ENCODE data around the gene PSD. TPM values are rescaled to one million over a fixed set of nuclear protein-coding genes. Genes with fewer than 3 reads are reported as not detected.

Gene PSD
- total RNA-seq, 1 experiment from 2014 or later: 2.4 TPM

DNA sequence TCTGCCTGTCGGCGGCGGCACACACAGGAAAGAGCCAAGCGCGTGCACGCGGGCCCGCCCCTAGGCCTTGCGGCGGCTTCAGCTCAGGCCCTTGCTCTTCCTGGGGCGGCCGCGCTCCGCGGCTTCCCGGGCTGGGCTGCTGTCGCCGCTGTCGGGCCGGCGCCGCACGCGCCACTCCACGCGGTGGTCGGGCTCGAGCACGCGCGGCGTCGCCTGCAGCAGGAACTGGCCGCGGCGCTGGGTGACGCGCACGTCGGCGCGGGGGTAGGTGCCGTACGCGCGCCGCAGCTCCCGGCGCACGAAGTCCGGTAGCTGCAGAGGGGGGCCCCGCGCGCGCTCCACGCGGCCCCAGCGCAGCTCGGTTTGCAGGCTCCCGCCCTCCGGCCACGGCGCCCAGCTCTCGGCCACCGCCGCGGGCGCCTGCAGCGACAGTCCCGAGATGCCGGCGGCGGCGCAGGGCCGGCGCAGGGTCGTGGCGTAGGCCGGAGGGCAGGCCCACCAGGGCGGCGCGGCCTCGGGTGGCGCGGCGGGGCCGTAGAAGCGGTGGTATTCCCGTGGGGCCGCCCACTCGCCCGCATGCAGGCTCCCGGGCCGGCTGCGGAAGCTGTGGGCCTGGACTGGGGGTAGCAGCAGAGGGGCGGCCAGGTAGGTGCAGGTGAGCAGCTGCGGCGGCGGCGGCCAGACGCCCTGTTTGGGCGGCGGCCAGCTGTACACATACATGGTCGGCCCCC lies 32.0 kb upstream of the PSD start:
- Histone ChIP-seq H3K4me1 (ENCODE audit: control insufficient read depth, insufficient read depth, low read length) (peaks cover 14% of the 10 kb centered on the region; the same call in 1 of the 2 replicates), H3K27ac (ENCODE audit: low read length) (peak overlapping the region; percentile 84), H3K36me3 (ENCODE audit: control insufficient read depth, insufficient read depth, low read length) (peaks cover 11% of the 10 kb centered on the region; the same call in 1 of the 2 replicates), H3K9me3 (ENCODE audit: control insufficient read depth, insufficient read depth, low read depth, low read length) (no peaks in the 10 kb centered on the region), H3K27me3 (ENCODE audit: control insufficient read depth, insufficient read depth, low read length) (no peaks in the 10 kb centered on the region), H3K4me3 (ENCODE audit: low read depth in 2 of 2, low read length in 2 of 2) (peak overlapping the region; percentile 69 to 94)
- DNase-seq (ENCODE audit: low read depth, low spot score) (no peak), ATAC-seq (peak; percentile 92)
- BruUV-seq (replicated peaks): no TSS peak
- intact Hi-C loops (cut with micrococcal nuclease; ENCODE audit: unreplicated experiment) (no loop called here), in situ Hi-C loops (cut with HindIII; ENCODE audit: low pct_unique_long_range_greater_than_20kb, low sequenced_read_pairs) (no loop called here)
- POLR2A ChIA-PET: interaction anchor here (0.5 to 0.7 kb wide), 3 partner anchors 11 to 241 kb away, joined by 4 to 7 read pairs (median 6); no protein-coding TSS in a partner anchor
- CTCF ChIA-PET: interaction anchor here (0.7 kb wide), 1 partner anchor 1206 kb away, joined by 10 read pairs; no protein-coding TSS in a partner anchor
- TF ChIP-seq SIN3A (IDR thresholded peaks at IDR 0.05; ENCODE audit: borderline replicate concordance, insufficient read depth, low read depth, low read length) (peak; percentile 59; the same call in 1 of the 2 replicates), POLR2AphosphoS5 (IDR thresholded peaks at IDR 0.05; ENCODE audit: low read depth, low read length) (no peak), TCF7L2 (IDR thresholded peaks at IDR 0.05; ENCODE audit: low read depth, low read length) (peak; percentile 35; the same call in 1 of the 2 replicates)
- TF ChIP-seq, protein P1, sequence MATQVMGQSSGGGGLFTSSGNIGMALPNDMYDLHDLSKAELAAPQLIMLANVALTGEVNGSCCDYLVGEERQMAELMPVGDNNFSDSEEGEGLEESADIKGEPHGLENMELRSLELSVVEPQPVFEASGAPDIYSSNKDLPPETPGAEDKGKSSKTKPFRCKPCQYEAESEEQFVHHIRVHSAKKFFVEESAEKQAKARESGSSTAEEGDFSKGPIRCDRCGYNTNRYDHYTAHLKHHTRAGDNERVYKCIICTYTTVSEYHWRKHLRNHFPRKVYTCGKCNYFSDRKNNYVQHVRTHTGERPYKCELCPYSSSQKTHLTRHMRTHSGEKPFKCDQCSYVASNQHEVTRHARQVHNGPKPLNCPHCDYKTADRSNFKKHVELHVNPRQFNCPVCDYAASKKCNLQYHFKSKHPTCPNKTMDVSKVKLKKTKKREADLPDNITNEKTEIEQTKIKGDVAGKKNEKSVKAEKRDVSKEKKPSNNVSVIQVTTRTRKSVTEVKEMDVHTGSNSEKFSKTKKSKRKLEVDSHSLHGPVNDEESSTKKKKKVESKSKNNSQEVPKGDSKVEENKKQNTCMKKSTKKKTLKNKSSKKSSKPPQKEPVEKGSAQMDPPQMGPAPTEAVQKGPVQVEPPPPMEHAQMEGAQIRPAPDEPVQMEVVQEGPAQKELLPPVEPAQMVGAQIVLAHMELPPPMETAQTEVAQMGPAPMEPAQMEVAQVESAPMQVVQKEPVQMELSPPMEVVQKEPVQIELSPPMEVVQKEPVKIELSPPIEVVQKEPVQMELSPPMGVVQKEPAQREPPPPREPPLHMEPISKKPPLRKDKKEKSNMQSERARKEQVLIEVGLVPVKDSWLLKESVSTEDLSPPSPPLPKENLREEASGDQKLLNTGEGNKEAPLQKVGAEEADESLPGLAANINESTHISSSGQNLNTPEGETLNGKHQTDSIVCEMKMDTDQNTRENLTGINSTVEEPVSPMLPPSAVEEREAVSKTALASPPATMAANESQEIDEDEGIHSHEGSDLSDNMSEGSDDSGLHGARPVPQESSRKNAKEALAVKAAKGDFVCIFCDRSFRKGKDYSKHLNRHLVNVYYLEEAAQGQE (IDR thresholded peaks at IDR 0.05; ENCODE audit: insufficient read depth in 1 of 2, low read depth in 2 of 2, low read length in 1 of 2): no peak
- TF ChIP-seq, protein P2, sequence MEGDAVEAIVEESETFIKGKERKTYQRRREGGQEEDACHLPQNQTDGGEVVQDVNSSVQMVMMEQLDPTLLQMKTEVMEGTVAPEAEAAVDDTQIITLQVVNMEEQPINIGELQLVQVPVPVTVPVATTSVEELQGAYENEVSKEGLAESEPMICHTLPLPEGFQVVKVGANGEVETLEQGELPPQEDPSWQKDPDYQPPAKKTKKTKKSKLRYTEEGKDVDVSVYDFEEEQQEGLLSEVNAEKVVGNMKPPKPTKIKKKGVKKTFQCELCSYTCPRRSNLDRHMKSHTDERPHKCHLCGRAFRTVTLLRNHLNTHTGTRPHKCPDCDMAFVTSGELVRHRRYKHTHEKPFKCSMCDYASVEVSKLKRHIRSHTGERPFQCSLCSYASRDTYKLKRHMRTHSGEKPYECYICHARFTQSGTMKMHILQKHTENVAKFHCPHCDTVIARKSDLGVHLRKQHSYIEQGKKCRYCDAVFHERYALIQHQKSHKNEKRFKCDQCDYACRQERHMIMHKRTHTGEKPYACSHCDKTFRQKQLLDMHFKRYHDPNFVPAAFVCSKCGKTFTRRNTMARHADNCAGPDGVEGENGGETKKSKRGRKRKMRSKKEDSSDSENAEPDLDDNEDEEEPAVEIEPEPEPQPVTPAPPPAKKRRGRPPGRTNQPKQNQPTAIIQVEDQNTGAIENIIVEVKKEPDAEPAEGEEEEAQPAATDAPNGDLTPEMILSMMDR (IDR thresholded peaks at IDR 0.05): no peak

DNA sequence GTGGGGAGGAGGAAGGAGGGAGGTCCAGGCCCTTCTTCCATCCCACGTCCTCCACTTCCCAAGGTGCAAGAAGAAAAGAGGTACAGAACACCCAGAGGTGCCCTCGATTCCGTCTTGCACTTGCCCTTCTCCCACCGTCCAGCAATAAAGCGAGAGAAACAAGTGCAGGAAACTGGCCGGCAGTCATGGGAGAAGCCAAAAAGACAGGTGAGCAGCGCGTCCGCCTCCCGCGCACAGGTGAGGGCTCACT lies 31.5 kb upstream of the PSD start:
- intact Hi-C loops (cut with micrococcal nuclease; ENCODE audit: unreplicated experiment): no loop called here
- Histone ChIP-seq H3K27ac (ENCODE audit: low read length) (peak overlapping the region; percentile 84), H3K4me3 (ENCODE audit: low read depth in 2 of 2, low read length in 2 of 2) (peak overlapping the region; percentile 69 to 94), H3K4me1 (ENCODE audit: control insufficient read depth, insufficient read depth, low read length) (peaks cover 14% of the 10 kb centered on the region; the same call in 1 of the 2 replicates), H3K27me3 (ENCODE audit: control insufficient read depth, insufficient read depth, low read length) (no peaks in the 10 kb centered on the region), H3K36me3 (ENCODE audit: control insufficient read depth, insufficient read depth, low read length) (peaks cover 11% of the 10 kb centered on the region; the same call in 1 of the 2 replicates), H3K9me3 (ENCODE audit: control insufficient read depth, insufficient read depth, low read depth, low read length) (no peaks in the 10 kb centered on the region)
- ChIA-PET POLR2A (interaction anchor here (0.5 kb wide), 1 partner anchor 241 kb away, joined by 4 read pairs; no protein-coding TSS in a partner anchor), CTCF (interaction anchor here (0.7 kb wide), 2 partner anchors 155 to 1206 kb away, joined by 6 to 10 read pairs; no protein-coding TSS in a partner anchor)
- DNase-seq (ENCODE audit: low read depth, low spot score): no peak
- no peak for TF ChIP-seq SIN3A (IDR thresholded peaks at IDR 0.05; ENCODE audit: borderline replicate concordance, insufficient read depth, low read depth, low read length)
- TF ChIP-seq POLR2AphosphoS5 (IDR thresholded peaks at IDR 0.05; ENCODE audit: low read depth, low read length): no peak
- TF ChIP-seq, protein P1 (IDR thresholded peaks at IDR 0.05; ENCODE audit: insufficient read depth in 1 of 2, low read depth in 2 of 2, low read length in 1 of 2): no peak
- TF ChIP-seq, protein P2 (IDR thresholded peaks at IDR 0.05): no peak
- TF ChIP-seq TCF7L2 (IDR thresholded peaks at IDR 0.05; ENCODE audit: low read depth, low read length): no peak
- peak; percentile 37 for ATAC-seq
- TSS peak; percentile 55 for BruUV-seq (replicated peaks)
- in situ Hi-C loops (cut with HindIII; ENCODE audit: low pct_unique_long_range_greater_than_20kb, low sequenced_read_pairs): no loop called here

Measured in Panc1 (cell line).